ENCODE results near the gene VASN. TPM values are rescaled to one million over a fixed set of nuclear protein-coding genes. Genes with fewer than 3 reads are reported as not detected.
A peak's percentile ranks its signal among the peaks of the same experiment; 100 is the strongest.

VASN gene
- total and polyA plus RNA-seq, 10 of the 15 experiments (the other 5 are each of a cell fraction or from before 2014, with no cell fraction given) = 0.02 to 0.19 (median 0.14) TPM; not detected in 6

GRCh38 chr16:4361033-4361943, 10.4 kb upstream of the VASN start:
- WGBS (ENCODE audit: insufficient coverage, insufficient replicate concordance, low lambda C conversion rate, missing lambda C conversion rate) = 97% methylated on average over 28 of the region's 28 CpGs
- no peaks in the 10 kb centered on the region for H4K20me1 ChIP-seq (ENCODE audit: control insufficient read depth, insufficient read depth)
- BruUV-seq (replicated peaks) = no TSS peak
- no peak overlapping the region for H3K9ac ChIP-seq (ENCODE audit: control insufficient read depth, insufficient read depth, low read length)
- in situ Hi-C loops (cut with MboI) (loop anchor here (5.0 kb wide), 1 partner anchor 36 kb away; no protein-coding TSS in a partner anchor), intact Hi-C loops (cut with micrococcal nuclease; ENCODE audit: unreplicated experiment) (no loop called here)
- H3K36me3 ChIP-seq (ENCODE audit: control insufficient read depth in 2 of 2, insufficient read depth in 2 of 2, low read length in 1 of 2) = peaks cover 4 to 35% of the 10 kb centered on the region in 2 experiments; a peak in 3 of 4 replicates
- H3K4me1 ChIP-seq (ENCODE audit: control insufficient read depth, insufficient read depth, low read length) = peaks cover 7% of the 10 kb centered on the region
- ATAC-seq (no peak), DNase-seq (ENCODE audit: low read depth, low spot score) (no peak), FAIRE-seq (no peak)
- no peak overlapping the region for H3K27ac ChIP-seq (ENCODE audit: control insufficient read depth, insufficient read depth)
- SMC1A ChIA-PET (ENCODE audit: uncharacterized antibody, unreplicated experiment) = no interaction called here
- H2AFZ ChIP-seq (ENCODE audit: control insufficient read depth, low read depth, low read length) = no peak overlapping the region
- POLR2A ChIA-PET = no interaction called here
- no peaks in the 10 kb centered on the region for H3K27me3 ChIP-seq (replicated peaks in 1 of 2; ENCODE audit: control insufficient read depth in 2 of 2, insufficient read depth in 2 of 2, low read length in 1 of 2)
- no peak overlapping the region for H3K4me2 ChIP-seq (ENCODE audit: control insufficient read depth, insufficient read depth)
- H3K79me2 ChIP-seq (ENCODE audit: control insufficient read depth, insufficient read depth, low read length) = no peaks in the 10 kb centered on the region
- CTCF ChIA-PET = interaction anchor here (1.8 kb wide), 1 partner anchor 42 kb away, joined by 5 read pairs; no protein-coding TSS in a partner anchor
- TF ChIP-seq SMAD1 (IDR thresholded peaks at IDR 0.05; ENCODE audit: low read depth, partially characterized antibody) = no peak
- 0 out of 2 replicates have a peak, but pooled peaks have one; percentile 18 for TF ChIP-seq POLR2A (IDR thresholded peaks at IDR 0.05; ENCODE audit: low read depth, low read length)
- TF ChIP-seq KDM1A (IDR thresholded peaks at IDR 0.05; ENCODE audit: borderline replicate concordance) = no peak
- RAD21 ChIA-PET (ENCODE audit: unreplicated experiment) = no interaction called here
- no peaks in the 10 kb centered on the region for H3K9me3 ChIP-seq (replicated peaks; ENCODE audit: control insufficient read depth, insufficient read depth, low read length)
- no peak overlapping the region for H3K4me3 ChIP-seq

GRCh38 chr16:4361944-4362311, 9.7 kb upstream of the VASN start:
- FAIRE-seq (no peak), ATAC-seq (no peak), DNase-seq (ENCODE audit: low read depth, low spot score) (no peak)
- 91% methylated on average over 8 of the region's 12 CpGs for WGBS (ENCODE audit: insufficient coverage, insufficient replicate concordance, low lambda C conversion rate, missing lambda C conversion rate)
- Histone ChIP-seq H3K4me2 (ENCODE audit: control insufficient read depth, insufficient read depth) (no peak overlapping the region), H3K79me2 (ENCODE audit: control insufficient read depth, insufficient read depth, low read length) (no peaks in the 10 kb centered on the region), H3K4me3 (no peak overlapping the region), H3K4me1 (ENCODE audit: control insufficient read depth, insufficient read depth, low read length) (peaks cover 7% of the 10 kb centered on the region), H3K36me3 (ENCODE audit: control insufficient read depth in 2 of 2, insufficient read depth in 2 of 2, low read length in 1 of 2) (peaks cover 4 to 37% of the 10 kb centered on the region in 2 experiments; a peak in 2 of 4 replicates), H3K27ac (ENCODE audit: control insufficient read depth, insufficient read depth) (no peak overlapping the region), H3K27me3 (replicated peaks in 1 of 2; ENCODE audit: control insufficient read depth in 2 of 2, insufficient read depth in 2 of 2, low read length in 1 of 2) (no peaks in the 10 kb centered on the region), H4K20me1 (ENCODE audit: control insufficient read depth, insufficient read depth) (no peaks in the 10 kb centered on the region), H2AFZ (ENCODE audit: control insufficient read depth, low read depth, low read length) (no peak overlapping the region), H3K9ac (ENCODE audit: control insufficient read depth, insufficient read depth, low read length) (no peak overlapping the region), H3K9me3 (replicated peaks; ENCODE audit: control insufficient read depth, insufficient read depth, low read length) (no peaks in the 10 kb centered on the region)
- intact Hi-C loops (cut with micrococcal nuclease; ENCODE audit: unreplicated experiment) (no loop called here), in situ Hi-C loops (cut with MboI) (loop anchor here (5.0 kb wide), 1 partner anchor 35 kb away; no protein-coding TSS in a partner anchor)
- POLR2A ChIA-PET = no interaction called here
- CTCF ChIA-PET = interaction anchor here (1.8 kb wide), 1 partner anchor 41 kb away, joined by 5 read pairs; no protein-coding TSS in a partner anchor
- SMC1A ChIA-PET (ENCODE audit: uncharacterized antibody, unreplicated experiment) = no interaction called here
- RAD21 ChIA-PET (ENCODE audit: unreplicated experiment) = no interaction called here
- BruUV-seq (replicated peaks) = no TSS peak
- TF ChIP-seq SPI1 (IDR thresholded peaks at IDR 0.05; ENCODE audit: borderline replicate concordance, insufficient read depth, low read depth, low read length) (no peak), HDGF (IDR thresholded peaks at IDR 0.05) (no peak), JUND (IDR thresholded peaks at IDR 0.05; ENCODE audit: low read depth, low read length) (no peak), SUPT20H (IDR thresholded peaks at IDR 0.05; ENCODE audit: borderline replicate concordance, control insufficient read depth, low read depth, low read length) (no peak), NR2C2 (IDR thresholded peaks at IDR 0.05; ENCODE audit: borderline replicate concordance, control insufficient read depth, insufficient read length, low read depth) (no peak), REST (IDR thresholded peaks at IDR 0.05; ENCODE audit: low read depth, low read length) (no peak), KAT2A (conservative IDR thresholded peaks at IDR 0.05; ENCODE audit: control insufficient read depth, low read depth, low read length) (no peak), BMI1 (IDR thresholded peaks at IDR 0.05; ENCODE audit: borderline replicate concordance) (no peak)

Data from GM12878 (cell line).